ENCODE measurements around the gene XPR1. TPM values are rescaled to one million over a fixed set of nuclear protein-coding genes. Genes with fewer than 3 reads are reported as not detected.

XPR1 gene
- total RNA-seq, 1 experiment from 2014 or later, result 30.7 TPM

DNA sequence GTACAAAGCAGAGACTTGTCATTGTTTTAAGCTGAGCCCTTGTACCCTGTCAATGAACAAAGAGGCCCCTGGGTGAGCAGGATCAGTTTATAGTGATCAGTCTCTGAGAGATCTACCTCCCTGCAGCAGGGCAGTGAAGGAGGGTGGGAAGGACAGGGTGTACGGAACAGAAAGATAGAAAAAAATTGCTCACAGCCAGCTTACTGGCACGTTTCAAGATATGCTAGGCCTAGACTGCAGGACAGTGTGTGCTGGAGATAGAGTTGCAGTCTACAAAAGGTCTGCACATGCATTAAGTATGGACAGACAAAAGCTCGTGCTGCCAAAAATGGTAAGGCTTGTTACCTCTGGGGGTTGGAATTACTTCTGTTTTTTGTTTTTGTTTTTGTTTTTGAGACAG is 38.4 kb upstream of the XPR1 start:
- Histone ChIP-seq H3K4me1 (ENCODE audit: insufficient read depth, low read length, poor library complexity, severe bottlenecking) (no peaks in the 10 kb centered on the region), H3K27me3 (replicated peaks; ENCODE audit: insufficient read depth, low read depth, low read length, poor library complexity) (no peaks in the 10 kb centered on the region), H3K36me3 (ENCODE audit: insufficient read depth, low read length, poor library complexity, severe bottlenecking) (no peaks in the 10 kb centered on the region), H3K9me3 (ENCODE audit: low read depth, low read length, poor library complexity, severe bottlenecking) (no peaks in the 10 kb centered on the region), H3K4me3 (ENCODE audit: low read depth, low read length, poor library complexity, severe bottlenecking) (no peak overlapping the region), H3K27ac (ENCODE audit: low read depth, low read length, poor library complexity, severe bottlenecking) (no peak overlapping the region)
- no peak for DNase-seq (ENCODE audit: low spot score)
- intact Hi-C loops (cut with micrococcal nuclease; ENCODE audit: unreplicated experiment), result no loop called here
- BruUV-seq (replicated peaks), result no TSS peak
- ChIA-PET POLR2A (ENCODE audit: low non-redundant PET) (no interaction called here), CTCF (no interaction called here)
- no peak for TF ChIP-seq EZH2 (IDR thresholded peaks at IDR 0.05; ENCODE audit: borderline replicate concordance, low read depth, low read length, poor library complexity, severe bottlenecking)
- TF ChIP-seq, protein P1, sequence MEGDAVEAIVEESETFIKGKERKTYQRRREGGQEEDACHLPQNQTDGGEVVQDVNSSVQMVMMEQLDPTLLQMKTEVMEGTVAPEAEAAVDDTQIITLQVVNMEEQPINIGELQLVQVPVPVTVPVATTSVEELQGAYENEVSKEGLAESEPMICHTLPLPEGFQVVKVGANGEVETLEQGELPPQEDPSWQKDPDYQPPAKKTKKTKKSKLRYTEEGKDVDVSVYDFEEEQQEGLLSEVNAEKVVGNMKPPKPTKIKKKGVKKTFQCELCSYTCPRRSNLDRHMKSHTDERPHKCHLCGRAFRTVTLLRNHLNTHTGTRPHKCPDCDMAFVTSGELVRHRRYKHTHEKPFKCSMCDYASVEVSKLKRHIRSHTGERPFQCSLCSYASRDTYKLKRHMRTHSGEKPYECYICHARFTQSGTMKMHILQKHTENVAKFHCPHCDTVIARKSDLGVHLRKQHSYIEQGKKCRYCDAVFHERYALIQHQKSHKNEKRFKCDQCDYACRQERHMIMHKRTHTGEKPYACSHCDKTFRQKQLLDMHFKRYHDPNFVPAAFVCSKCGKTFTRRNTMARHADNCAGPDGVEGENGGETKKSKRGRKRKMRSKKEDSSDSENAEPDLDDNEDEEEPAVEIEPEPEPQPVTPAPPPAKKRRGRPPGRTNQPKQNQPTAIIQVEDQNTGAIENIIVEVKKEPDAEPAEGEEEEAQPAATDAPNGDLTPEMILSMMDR (conservative IDR thresholded peaks at IDR 0.05; ENCODE audit: low read depth, low read length), result no peak

DNA sequence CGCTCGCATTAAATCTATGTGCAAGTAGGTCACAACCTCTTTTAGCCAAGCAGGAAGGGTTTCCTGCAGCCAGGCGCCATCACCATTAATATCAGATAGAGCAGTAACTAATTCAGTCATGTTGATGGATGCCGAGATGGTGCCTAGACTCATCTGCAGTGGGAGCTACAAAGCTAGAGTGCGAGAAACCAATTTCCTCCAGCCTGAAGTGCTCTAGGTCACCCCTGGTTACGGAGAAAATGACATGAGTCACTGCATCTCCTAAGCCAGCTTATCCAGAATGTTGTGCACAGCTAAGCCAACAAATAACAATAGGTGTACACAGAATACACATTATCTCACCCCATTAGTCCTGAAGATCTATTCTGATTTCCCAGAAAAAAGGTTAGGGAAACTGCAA is 37.1 kb upstream of the XPR1 start:
- ChIA-PET POLR2A (ENCODE audit: low non-redundant PET) (no interaction called here), CTCF (interaction anchor here (0.7 kb wide), 1 partner anchor 746 kb away, joined by 4 read pairs; no protein-coding TSS in a partner anchor)
- Histone ChIP-seq H3K9me3 (ENCODE audit: low read depth, low read length, poor library complexity, severe bottlenecking) (no peaks in the 10 kb centered on the region), H3K27ac (ENCODE audit: low read depth, low read length, poor library complexity, severe bottlenecking) (no peak overlapping the region), H3K36me3 (ENCODE audit: insufficient read depth, low read length, poor library complexity, severe bottlenecking) (no peaks in the 10 kb centered on the region), H3K27me3 (replicated peaks; ENCODE audit: insufficient read depth, low read depth, low read length, poor library complexity) (no peaks in the 10 kb centered on the region), H3K4me3 (ENCODE audit: low read depth, low read length, poor library complexity, severe bottlenecking) (no peak overlapping the region), H3K4me1 (ENCODE audit: insufficient read depth, low read length, poor library complexity, severe bottlenecking) (no peaks in the 10 kb centered on the region)
- intact Hi-C loops (cut with micrococcal nuclease; ENCODE audit: unreplicated experiment), result no loop called here
- no TSS peak for BruUV-seq (replicated peaks)
- no peak for DNase-seq (ENCODE audit: low spot score)
- TF ChIP-seq, protein P1 (conservative IDR thresholded peaks at IDR 0.05; ENCODE audit: low read depth, low read length), result no peak
- no peak for TF ChIP-seq EZH2 (IDR thresholded peaks at IDR 0.05; ENCODE audit: borderline replicate concordance, low read depth, low read length, poor library complexity, severe bottlenecking)

DNA sequence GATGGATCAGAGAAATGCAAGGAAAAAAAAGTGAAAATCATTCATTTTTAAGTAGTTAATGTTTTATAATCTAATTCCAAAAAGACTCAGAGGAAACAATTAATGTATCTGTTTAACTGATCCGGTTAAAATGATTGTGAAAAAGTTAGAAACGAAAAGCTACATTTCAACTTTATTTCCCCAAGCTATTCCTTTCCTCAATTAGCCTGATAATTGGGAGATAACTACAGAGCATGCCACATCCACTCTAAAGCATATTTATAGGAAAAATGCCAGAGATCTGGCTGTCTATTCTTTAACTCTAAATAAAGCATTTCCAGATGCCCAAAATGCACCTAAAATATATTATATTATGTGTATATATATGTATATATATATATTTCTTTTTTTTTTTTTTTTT is 35.9 kb upstream of the XPR1 start:
- no peak overlapping the region for H3K27ac ChIP-seq (ENCODE audit: low read depth, low read length, poor library complexity, severe bottlenecking)
- no peak for TF ChIP-seq EZH2 (IDR thresholded peaks at IDR 0.05; ENCODE audit: borderline replicate concordance, low read depth, low read length, poor library complexity, severe bottlenecking)
- TF ChIP-seq, protein P1 (conservative IDR thresholded peaks at IDR 0.05; ENCODE audit: low read depth, low read length), result no peak
- no peaks in the 10 kb centered on the region for H3K36me3 ChIP-seq (ENCODE audit: insufficient read depth, low read length, poor library complexity, severe bottlenecking)
- no peak for DNase-seq (ENCODE audit: low spot score)
- no peaks in the 10 kb centered on the region for H3K27me3 ChIP-seq (replicated peaks; ENCODE audit: insufficient read depth, low read depth, low read length, poor library complexity)
- POLR2A ChIA-PET (ENCODE audit: low non-redundant PET), result no interaction called here
- no peaks in the 10 kb centered on the region for H3K9me3 ChIP-seq (ENCODE audit: low read depth, low read length, poor library complexity, severe bottlenecking)
- H3K4me1 ChIP-seq (ENCODE audit: insufficient read depth, low read length, poor library complexity, severe bottlenecking), result no peaks in the 10 kb centered on the region
- H3K4me3 ChIP-seq (ENCODE audit: low read depth, low read length, poor library complexity, severe bottlenecking), result no peak overlapping the region
- no TSS peak for BruUV-seq (replicated peaks)
- CTCF ChIA-PET, result no interaction called here
- intact Hi-C loops (cut with micrococcal nuclease; ENCODE audit: unreplicated experiment), result no loop called here
